MCF 10A (cell line): Measurements from ENCODE around the gene DUSP28. TPM values are rescaled to one million over a fixed set of nuclear protein-coding genes. Genes with fewer than 3 reads are reported as not detected.

ENCODE experiments used
- BruUV-seq: library from RNA; stranded (reverse); fragments of 400-500 nt; replicated peaks from 2 replicates; lab custom pipeline; 2021; lab: Mats Ljungman, UMichigan
- CTCF ChIA-PET: fragments of 300-600 bp; sonication (Branson Sonifier 250); formaldehyde crosslinking; extraction: SDS; loops from one replicate; lab custom pipeline; 2021; ENCODE audit warnings: antibody characterized with exemption, inconsistent platforms; lab: Yijun Ruan, JAX
- POLR2A ChIA-PET: fragments of 300-600, 350-650 bp; sonication (Branson Sonifier 250); formaldehyde crosslinking; extraction: SDS; loops from one replicate; lab custom pipeline; 2020; ENCODE audit warnings: antibody characterized with exemption, inconsistent platforms; lab: Yijun Ruan, JAX
- DNase-seq: peaks from one replicate; pipeline ENCODE4 v3.0.0-alpha.2; 2018; ENCODE audit not compliant: unreplicated experiment
- H3K27ac Mint-ChIP-seq: one replicate; pipeline ENCODE4 v1.8.0; 2022; ENCODE audit warnings: mild to moderate bottlenecking, low read depth, mixed read lengths; ENCODE audit not compliant: unreplicated experiment
- H3K27me3 Mint-ChIP-seq: one replicate; pipeline ENCODE4 v1.8.0; 2022; ENCODE audit warnings: mixed read lengths; ENCODE audit not compliant: insufficient read depth, unreplicated experiment
- H3K36me3 Mint-ChIP-seq: one replicate; pipeline ENCODE4 v1.8.0; 2022; ENCODE audit warnings: mild to moderate bottlenecking, moderate library complexity, mixed read lengths; ENCODE audit not compliant: insufficient read depth, unreplicated experiment
- H3K4me1 Mint-ChIP-seq: one replicate; pipeline ENCODE4 v1.8.0; 2022; ENCODE audit warnings: mixed read lengths; ENCODE audit not compliant: insufficient read depth, unreplicated experiment
- H3K4me3 Mint-ChIP-seq: one replicate; pipeline ENCODE4 v1.8.0; 2022; ENCODE audit warnings: mild to moderate bottlenecking, moderate library complexity, mixed read lengths; ENCODE audit not compliant: unreplicated experiment
- H3K9me3 Mint-ChIP-seq: one replicate; pipeline ENCODE4 v1.8.0; 2022; ENCODE audit warnings: mixed read lengths; ENCODE audit not compliant: unreplicated experiment
- intact Hi-C: fragments of 100-400 bp; cut with micrococcal nuclease; formaldehyde crosslinking; loops from 2 replicates; pipeline ENCODE4 v1.14.1; 2022
- total RNA-seq: library from RNA; stranded (reverse); gene quantifications from 2 replicates; pipeline ENCODE4 v1.2.3, GENCODE V29; 2022
- TF ChIP-seq, protein P1 (sequence below): fragments of 200-600 bp; IDR thresholded peaks from one replicate; pipeline ENCODE4 v1.8.0; 2022; ENCODE audit warnings: antibody characterized with exemption, mild to moderate bottlenecking; ENCODE audit not compliant: unreplicated experiment

DUSP28 gene
- total RNA-seq, 1 experiment from 2014 or later, result 5.2 TPM

DNA sequence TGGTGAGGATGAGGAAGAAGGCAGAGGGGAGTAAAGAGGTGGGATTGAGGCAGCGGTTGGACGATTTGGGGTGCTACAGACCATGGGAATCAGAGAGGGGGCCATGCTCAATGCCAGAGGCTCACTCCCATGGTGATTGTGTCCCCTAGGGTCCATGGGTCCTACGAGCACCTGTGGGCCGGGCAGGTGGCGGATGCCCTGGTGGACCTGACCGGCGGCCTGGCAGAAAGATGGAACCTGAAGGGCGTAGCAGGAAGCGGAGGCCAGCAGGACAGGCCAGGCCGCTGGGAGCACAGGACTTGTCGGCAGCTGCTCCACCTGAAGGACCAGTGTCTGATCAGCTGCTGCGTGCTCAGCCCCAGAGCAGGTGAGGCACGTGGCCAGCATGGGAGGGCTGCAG, 31.6 kb downstream of the DUSP28 start:
- Mint-ChIP-seq H3K27ac (no peak overlapping the region), H3K4me1 (peaks cover 16% of the 10 kb centered on the region), H3K4me3 (no peak overlapping the region), H3K36me3 (peaks cover 15% of the 10 kb centered on the region), H3K27me3 (no peaks in the 10 kb centered on the region), H3K9me3 (no peaks in the 10 kb centered on the region)
- DNase-seq, result no peak
- intact Hi-C loops, result no loop called here
- BruUV-seq, result no TSS peak
- TF ChIP-seq, protein P1, sequence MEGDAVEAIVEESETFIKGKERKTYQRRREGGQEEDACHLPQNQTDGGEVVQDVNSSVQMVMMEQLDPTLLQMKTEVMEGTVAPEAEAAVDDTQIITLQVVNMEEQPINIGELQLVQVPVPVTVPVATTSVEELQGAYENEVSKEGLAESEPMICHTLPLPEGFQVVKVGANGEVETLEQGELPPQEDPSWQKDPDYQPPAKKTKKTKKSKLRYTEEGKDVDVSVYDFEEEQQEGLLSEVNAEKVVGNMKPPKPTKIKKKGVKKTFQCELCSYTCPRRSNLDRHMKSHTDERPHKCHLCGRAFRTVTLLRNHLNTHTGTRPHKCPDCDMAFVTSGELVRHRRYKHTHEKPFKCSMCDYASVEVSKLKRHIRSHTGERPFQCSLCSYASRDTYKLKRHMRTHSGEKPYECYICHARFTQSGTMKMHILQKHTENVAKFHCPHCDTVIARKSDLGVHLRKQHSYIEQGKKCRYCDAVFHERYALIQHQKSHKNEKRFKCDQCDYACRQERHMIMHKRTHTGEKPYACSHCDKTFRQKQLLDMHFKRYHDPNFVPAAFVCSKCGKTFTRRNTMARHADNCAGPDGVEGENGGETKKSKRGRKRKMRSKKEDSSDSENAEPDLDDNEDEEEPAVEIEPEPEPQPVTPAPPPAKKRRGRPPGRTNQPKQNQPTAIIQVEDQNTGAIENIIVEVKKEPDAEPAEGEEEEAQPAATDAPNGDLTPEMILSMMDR, result no peak
- ChIA-PET CTCF (no interaction called here), POLR2A (interaction anchor here (0.7 kb wide), 1 partner anchor 129 kb away, joined by 3 read pairs; no protein-coding TSS in a partner anchor)

DNA sequence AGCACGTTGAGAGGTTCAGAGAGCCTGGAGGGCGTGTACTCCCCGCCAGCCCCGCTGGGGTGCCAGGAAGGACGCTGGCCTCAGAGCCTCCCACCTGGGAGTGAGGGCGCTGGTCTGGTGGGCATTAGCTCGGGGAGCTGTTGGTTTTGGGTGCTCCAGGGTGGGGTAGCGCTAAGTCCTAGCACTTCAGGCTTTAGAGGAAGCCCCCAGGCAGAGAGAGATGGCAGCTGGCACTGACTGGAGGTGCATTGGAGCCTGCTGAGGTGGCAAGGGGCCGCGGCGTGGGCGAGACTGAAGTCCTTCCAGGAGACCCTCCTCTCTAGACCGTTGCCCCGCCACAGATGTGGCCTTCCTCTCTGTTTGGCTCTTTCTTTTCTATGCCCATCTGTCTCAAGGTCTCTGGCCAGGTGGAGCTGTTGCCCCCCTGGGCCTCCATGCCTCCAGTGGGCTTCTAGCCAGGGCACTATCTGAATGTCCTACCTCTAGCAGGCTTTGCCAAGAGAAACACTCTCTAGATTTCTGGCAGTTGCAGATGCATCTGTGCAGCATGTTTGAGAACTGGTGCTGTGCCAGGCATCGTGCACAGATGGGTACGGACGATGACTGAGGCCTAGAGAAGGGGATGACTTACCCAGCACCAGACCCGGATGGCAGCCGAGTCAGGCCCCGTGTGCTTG, 33.0 kb downstream of the DUSP28 start:
- Mint-ChIP-seq H3K27me3 (no peaks in the 10 kb centered on the region), H3K4me1 (peaks cover 9% of the 10 kb centered on the region), H3K27ac (no peak overlapping the region), H3K36me3 (peaks cover 15% of the 10 kb centered on the region), H3K4me3 (no peak overlapping the region), H3K9me3 (no peaks in the 10 kb centered on the region)
- TF ChIP-seq, protein P1, result no peak
- ChIA-PET CTCF (interaction anchor here (0.9 kb wide), 1 partner anchor 13 kb away, joined by 3 read pairs; no protein-coding TSS in a partner anchor), POLR2A (no interaction called here)
- DNase-seq, result no peak
- BruUV-seq, result no TSS peak
- intact Hi-C loops, result no loop called here

DNA sequence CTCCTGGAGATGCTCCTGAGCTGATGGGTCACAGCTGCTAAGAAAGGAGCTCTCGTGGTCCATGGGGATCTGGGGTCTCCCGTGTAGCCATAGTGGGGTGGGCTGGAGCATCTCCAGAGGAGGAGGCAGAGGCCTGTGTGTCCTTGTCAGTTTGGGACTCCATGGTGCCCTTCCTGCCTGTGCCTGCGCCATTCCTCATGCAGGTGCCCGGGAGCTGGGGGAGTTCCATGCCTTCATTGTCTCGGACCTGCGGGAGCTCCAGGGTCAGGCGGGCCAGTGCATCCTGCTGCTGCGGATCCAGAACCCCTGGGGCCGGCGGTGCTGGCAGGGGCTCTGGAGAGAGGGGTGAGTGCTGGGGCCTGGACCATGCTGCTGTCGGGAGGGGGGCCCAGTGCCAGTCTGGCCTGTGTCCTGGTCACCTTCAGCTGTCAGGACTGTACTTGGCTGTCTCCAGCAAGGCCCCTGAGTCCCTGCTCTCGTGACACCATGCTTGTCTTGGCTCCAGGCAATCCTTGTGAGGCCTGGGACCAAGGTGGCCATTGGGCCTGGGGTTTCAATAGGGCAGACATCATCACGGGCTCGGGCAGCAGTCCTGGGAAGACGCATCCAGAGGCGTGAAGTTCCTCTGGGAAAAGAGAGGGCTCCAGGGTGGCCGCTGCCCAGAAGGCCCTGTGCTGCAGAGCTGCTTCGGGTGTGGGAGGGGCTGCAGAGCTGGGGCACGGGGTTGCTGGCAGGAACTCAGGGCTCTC, 33.7 kb downstream of the DUSP28 start:
- TF ChIP-seq, protein P1, result no peak
- BruUV-seq, result no TSS peak
- no peak for DNase-seq
- CTCF ChIA-PET, result interaction anchor here (0.9 kb wide), 1 partner anchor 13 kb away, joined by 3 read pairs; no protein-coding TSS in a partner anchor
- Mint-ChIP-seq H3K27me3 (no peaks in the 10 kb centered on the region), H3K4me3 (no peak overlapping the region), H3K36me3 (peaks cover 14% of the 10 kb centered on the region), H3K27ac (no peak overlapping the region), H3K4me1 (peaks cover 2% of the 10 kb centered on the region), H3K9me3 (no peaks in the 10 kb centered on the region)
- POLR2A ChIA-PET, result no interaction called here
- intact Hi-C loops, result no loop called here
